ENCODE results near the gene MYBPC2. TPM values are rescaled to one million over a fixed set of nuclear protein-coding genes. Genes with fewer than 3 reads are reported as not detected.

The MYBPC2 gene
- total and polyA plus RNA-seq, 2 of the 4 experiments (the other 2 are of a cell fraction) = not detected

DNA sequence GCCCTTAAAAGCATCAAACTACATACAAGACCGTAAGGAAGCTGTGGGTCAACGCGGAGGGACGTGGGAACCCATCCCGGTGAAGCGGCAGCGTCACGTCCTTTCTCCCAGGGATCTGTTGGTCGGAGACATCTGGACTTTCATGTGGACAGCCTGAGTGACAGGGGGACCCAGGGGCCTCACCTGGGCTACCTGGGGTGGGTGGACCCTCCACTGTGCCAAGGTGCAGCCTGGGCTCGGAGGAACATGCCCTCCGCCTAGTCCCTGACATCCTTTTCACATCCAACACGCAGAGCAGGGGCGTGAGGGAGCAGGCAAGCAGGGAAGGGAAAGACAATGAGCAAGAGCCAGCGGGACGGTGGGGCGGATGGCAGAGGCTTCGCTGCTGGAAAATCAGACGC lies 57.7 kb downstream of the MYBPC2 start:
- H3K23ac ChIP-seq (ENCODE audit: low read depth, low read length) = no peak overlapping the region
- no peak overlapping the region for H2BK5ac ChIP-seq (ENCODE audit: low read depth, low read length, poor library complexity, severe bottlenecking)
- no peak overlapping the region for H3K27ac ChIP-seq (ENCODE audit: insufficient read depth, low read length)
- H3K4me2 ChIP-seq (ENCODE audit: low read depth, low read length) = no peak overlapping the region
- TF ChIP-seq FOS (IDR thresholded peaks at IDR 0.05; ENCODE audit: low read depth, low read length) = no peak
- TF ChIP-seq, protein P1, sequence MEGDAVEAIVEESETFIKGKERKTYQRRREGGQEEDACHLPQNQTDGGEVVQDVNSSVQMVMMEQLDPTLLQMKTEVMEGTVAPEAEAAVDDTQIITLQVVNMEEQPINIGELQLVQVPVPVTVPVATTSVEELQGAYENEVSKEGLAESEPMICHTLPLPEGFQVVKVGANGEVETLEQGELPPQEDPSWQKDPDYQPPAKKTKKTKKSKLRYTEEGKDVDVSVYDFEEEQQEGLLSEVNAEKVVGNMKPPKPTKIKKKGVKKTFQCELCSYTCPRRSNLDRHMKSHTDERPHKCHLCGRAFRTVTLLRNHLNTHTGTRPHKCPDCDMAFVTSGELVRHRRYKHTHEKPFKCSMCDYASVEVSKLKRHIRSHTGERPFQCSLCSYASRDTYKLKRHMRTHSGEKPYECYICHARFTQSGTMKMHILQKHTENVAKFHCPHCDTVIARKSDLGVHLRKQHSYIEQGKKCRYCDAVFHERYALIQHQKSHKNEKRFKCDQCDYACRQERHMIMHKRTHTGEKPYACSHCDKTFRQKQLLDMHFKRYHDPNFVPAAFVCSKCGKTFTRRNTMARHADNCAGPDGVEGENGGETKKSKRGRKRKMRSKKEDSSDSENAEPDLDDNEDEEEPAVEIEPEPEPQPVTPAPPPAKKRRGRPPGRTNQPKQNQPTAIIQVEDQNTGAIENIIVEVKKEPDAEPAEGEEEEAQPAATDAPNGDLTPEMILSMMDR (conservative IDR thresholded peaks at IDR 0.05; ENCODE audit: low read depth, low read length) = no peak
- no peaks in the 10 kb centered on the region for H3K79me1 ChIP-seq (ENCODE audit: low read depth in 1 of 2, low read length in 2 of 2)
- peaks cover 2% of the 10 kb centered on the region; the same call in 1 of the 2 replicates for H3K36me3 ChIP-seq (ENCODE audit: control insufficient read depth, insufficient read depth, low read length)
- H4K20me1 ChIP-seq (ENCODE audit: insufficient read depth, low read length) = no peaks in the 10 kb centered on the region
- H4K8ac ChIP-seq (ENCODE audit: low read depth in 2 of 2, low read length in 2 of 2) = no peak overlapping the region
- H3K9ac ChIP-seq (ENCODE audit: low read depth, low read length) = no peak overlapping the region
- H4K5ac ChIP-seq (ENCODE audit: low read depth, low read length) = no peak overlapping the region
- intact Hi-C loops (cut with micrococcal nuclease) (no loop called here), in situ Hi-C loops (cut with MboI; ENCODE audit: low sequenced_read_pairs) (no loop called here), dilution Hi-C loops (cut with HindIII; ENCODE audit: low sequenced_read_pairs, unreplicated experiment) (no loop called here)
- ChIA-PET CTCF (no interaction called here), POLR2A (ENCODE audit: unreplicated experiment) (no interaction called here)
- BruUV-seq (replicated peaks) = no TSS peak
- ATAC-seq (ENCODE audit: low read depth) (no peak), DNase-seq (no peak)
- no peak overlapping the region for H2BK15ac ChIP-seq (ENCODE audit: low read depth, low read length)
- no peak overlapping the region for H2BK120ac ChIP-seq (ENCODE audit: low read depth, low read length)
- H3K56ac ChIP-seq (ENCODE audit: extremely low read depth, insufficient read depth, low read length) = no peak overlapping the region
- H3K9me1 ChIP-seq (ENCODE audit: insufficient read depth, low read length) = no peaks in the 10 kb centered on the region
- no peak overlapping the region for H3K14ac ChIP-seq (replicated peaks; ENCODE audit: low read depth, low read length)
- no peak overlapping the region for H2AK5ac ChIP-seq (ENCODE audit: low read depth, low read length)
- H2BK20ac ChIP-seq (ENCODE audit: low read depth, low read length) = no peak overlapping the region
- WGBS, 2 experiments (ENCODE audit: extremely low coverage in 2 of 2, insufficient read length in 1 of 2) = no CpG with 5 or more reads among the region's 18 CpGs
- H4K91ac ChIP-seq (ENCODE audit: insufficient read depth, low read depth, low read length) = no peak overlapping the region
- H3K4me3 ChIP-seq (ENCODE audit: insufficient read depth, low read depth, low read length) = no peak overlapping the region
- H3K27me3 ChIP-seq (ENCODE audit: control insufficient read depth, insufficient read depth, low read length) = peaks cover 45% of the 10 kb centered on the region
- H2AFZ ChIP-seq (replicated peaks; ENCODE audit: low read length, poor library complexity) = no peak overlapping the region
- no peaks in the 10 kb centered on the region for H3K4me1 ChIP-seq (ENCODE audit: control insufficient read depth, insufficient read depth, low read length)
- no peak overlapping the region for H3K4ac ChIP-seq (ENCODE audit: low read depth, low read length)
- H3K9me3 ChIP-seq (ENCODE audit: control insufficient read depth, insufficient read depth, low read length) = peaks cover 6% of the 10 kb centered on the region; the same call in 1 of the 2 replicates
- H2AK9ac ChIP-seq (replicated peaks; ENCODE audit: low read depth, low read length, poor library complexity) = no peak overlapping the region
- H3K18ac ChIP-seq (ENCODE audit: low read depth, low read length) = no peak overlapping the region
